Fibroblast of pulmonary artery (primary cell): ENCODE measurements around the gene TGOLN2.
A peak's percentile ranks its signal among the peaks of the same experiment; 100 is the strongest.

Experiments
- DNase-seq: peaks from one replicate; pipeline ENCODE4 v3.0.0-alpha.2; 2010; ENCODE audit warnings: low read depth
- H3K4me3 ChIP-seq: replicated peaks from 2 replicates; pipeline ENCODE4 v1.5.1; 2011; ENCODE audit warnings: low read depth, mild to moderate bottlenecking, control low read depth, low read length, moderate library complexity
- TF ChIP-seq, protein P1 (sequence below): IDR thresholded peaks from 2 replicates; pipeline ENCODE4 v1.5.1; 2011; ENCODE audit warnings: mild to moderate bottlenecking, control low read depth, low read length, inconsistent platforms; ENCODE audit errors: missing control alignments

TGOLN2 gene

DNA sequence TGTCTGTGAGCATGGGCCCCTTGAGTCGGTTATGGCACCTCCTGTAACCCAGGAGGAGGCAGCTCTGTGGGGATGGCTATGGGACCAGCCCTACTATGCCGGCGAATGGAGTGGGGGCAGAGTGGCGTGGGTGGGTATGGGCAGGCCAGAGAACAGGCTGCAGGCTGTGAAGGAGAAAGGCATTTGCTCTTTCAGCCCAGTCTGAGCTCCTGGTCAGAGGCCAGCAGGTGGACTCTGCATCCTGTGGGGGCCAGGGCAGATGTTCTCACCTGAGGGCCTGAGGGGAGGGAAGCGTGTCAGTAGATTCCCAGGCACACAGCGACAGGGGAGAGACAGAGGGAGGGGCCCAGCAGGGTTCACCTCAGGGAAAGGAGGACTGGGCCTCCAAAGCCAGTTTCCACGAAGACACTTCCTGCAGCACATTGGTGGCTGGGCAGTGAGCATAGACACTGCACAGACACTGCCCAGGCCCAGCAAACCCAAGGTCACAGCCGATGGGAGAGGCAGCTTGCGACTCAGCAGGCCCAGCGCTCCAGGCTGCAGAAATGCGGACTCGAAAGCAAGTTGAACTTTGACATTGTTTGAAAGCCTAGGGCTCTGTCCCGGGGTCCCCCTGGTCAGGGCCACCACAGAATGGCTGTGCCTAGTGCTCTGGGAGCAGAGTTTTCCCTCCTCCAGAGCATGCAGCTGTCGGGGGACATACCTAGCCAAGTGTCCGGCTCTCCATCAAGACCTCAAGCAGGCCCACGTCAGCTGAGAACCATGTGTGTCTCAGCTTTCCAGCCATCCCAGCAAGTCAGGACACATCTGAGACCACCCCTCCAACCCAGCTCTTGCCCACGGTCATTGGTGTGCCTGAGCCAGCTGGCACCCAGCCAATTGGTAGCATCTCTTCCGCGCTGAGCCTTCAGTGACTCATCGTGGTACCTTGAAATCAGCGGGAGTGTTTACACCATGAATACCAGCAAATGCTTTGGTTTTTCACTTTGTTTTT is 53.8 kb downstream of the TGOLN2 start:
- DNase-seq, result peak; percentile 77
- H3K4me3 ChIP-seq, result no peak overlapping the region
- TF ChIP-seq, protein P1, sequence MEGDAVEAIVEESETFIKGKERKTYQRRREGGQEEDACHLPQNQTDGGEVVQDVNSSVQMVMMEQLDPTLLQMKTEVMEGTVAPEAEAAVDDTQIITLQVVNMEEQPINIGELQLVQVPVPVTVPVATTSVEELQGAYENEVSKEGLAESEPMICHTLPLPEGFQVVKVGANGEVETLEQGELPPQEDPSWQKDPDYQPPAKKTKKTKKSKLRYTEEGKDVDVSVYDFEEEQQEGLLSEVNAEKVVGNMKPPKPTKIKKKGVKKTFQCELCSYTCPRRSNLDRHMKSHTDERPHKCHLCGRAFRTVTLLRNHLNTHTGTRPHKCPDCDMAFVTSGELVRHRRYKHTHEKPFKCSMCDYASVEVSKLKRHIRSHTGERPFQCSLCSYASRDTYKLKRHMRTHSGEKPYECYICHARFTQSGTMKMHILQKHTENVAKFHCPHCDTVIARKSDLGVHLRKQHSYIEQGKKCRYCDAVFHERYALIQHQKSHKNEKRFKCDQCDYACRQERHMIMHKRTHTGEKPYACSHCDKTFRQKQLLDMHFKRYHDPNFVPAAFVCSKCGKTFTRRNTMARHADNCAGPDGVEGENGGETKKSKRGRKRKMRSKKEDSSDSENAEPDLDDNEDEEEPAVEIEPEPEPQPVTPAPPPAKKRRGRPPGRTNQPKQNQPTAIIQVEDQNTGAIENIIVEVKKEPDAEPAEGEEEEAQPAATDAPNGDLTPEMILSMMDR, result no peak

- TF ChIP-seq, protein P1, result no peak
- no peak for DNase-seq
- no peak overlapping the region for H3K4me3 ChIP-seq
Measured at GRCh38 chr2:85272357-85272756, 55.4 kb downstream of the TGOLN2 start.

- DNase-seq, result peak; percentile 87
- TF ChIP-seq, protein P1, result no peak
- peak overlapping the region; percentile 4 for H3K4me3 ChIP-seq
Measured at GRCh38 chr2:85269959-85270358, 57.8 kb downstream of the TGOLN2 start.
